OCI-LY1 (cell line): Measurements from ENCODE around the gene RORB.
A peak's percentile ranks its signal among the peaks of the same experiment; 100 is the strongest.

ENCODE experiments used
- H2AFZ ChIP-seq: fragments of 200-600 bp; sonication (generic), shearing (Covaris generic); 2 replicates; pipeline ENCODE4 v1.6.0; 2014; ENCODE audit warnings: antibody characterized with exemption, mild to moderate bottlenecking, low read length
- H3F3A ChIP-seq: fragments of 200-600 bp; sonication (generic), shearing (Covaris generic); 2 replicates; pipeline ENCODE4 v1.6.0; 2014; ENCODE audit warnings: mild to moderate bottlenecking, antibody characterized with exemption, low read length, moderate library complexity; ENCODE audit not compliant: insufficient read depth
- H3K27ac ChIP-seq: fragments of 200-600 bp; sonication (generic); 2 replicates; pipeline ENCODE4 v1.5.1; 2014; ENCODE audit warnings: low read length, mixed run types, mild to moderate bottlenecking, low read depth; ENCODE audit not compliant: poor library complexity, severe bottlenecking
- H3K27me3 ChIP-seq: fragments of 200-600 bp; sonication (generic); 2 replicates; pipeline ENCODE4 v1.6.0; 2014; ENCODE audit warnings: antibody characterized with exemption, mild to moderate bottlenecking, low read length, moderate library complexity; ENCODE audit not compliant: insufficient read depth
- H3K36me3 ChIP-seq: fragments of 200-600 bp; sonication (generic); 2 replicates; pipeline ENCODE4 v1.6.1; 2014; ENCODE audit warnings: mild to moderate bottlenecking, antibody characterized with exemption, low read length, moderate library complexity, mixed read lengths; ENCODE audit not compliant: insufficient read depth
- H3K4me1 ChIP-seq: fragments of 200-600 bp; sonication (generic); 2 replicates; pipeline ENCODE4 v1.5.1; 2014; ENCODE audit warnings: mild to moderate bottlenecking, low read length, moderate library complexity; ENCODE audit not compliant: insufficient read depth, severe bottlenecking
- H3K4me2 ChIP-seq: fragments of 200-600 bp; sonication (generic), shearing (Covaris generic); 2 replicates; pipeline ENCODE4 v1.6.1; 2014; ENCODE audit warnings: low read length
- H3K4me3 ChIP-seq: fragments of 200-600 bp; sonication (generic); 2 replicates; pipeline ENCODE4 v1.5.1; 2014; ENCODE audit warnings: low read length, low read depth, mild to moderate bottlenecking, mixed read lengths; ENCODE audit not compliant: poor library complexity, severe bottlenecking
- H3K79me2 ChIP-seq: fragments of 200-600 bp; shearing (Covaris generic); 2 replicates; pipeline ENCODE4 v1.6.1; 2016; ENCODE audit warnings: mixed run types, low read length, mixed read lengths; ENCODE audit not compliant: insufficient read depth
- H3K9ac ChIP-seq: fragments of 200-600 bp; sonication (generic), shearing (Covaris generic); 2 replicates; pipeline ENCODE4 v1.6.1; 2014; ENCODE audit warnings: mild to moderate bottlenecking, low read length, mixed read lengths
- H3K9me2 ChIP-seq: fragments of 200-600 bp; sonication (generic), shearing (Covaris generic); 2 replicates; pipeline ENCODE4 v1.6.1; 2014; ENCODE audit warnings: low read depth, mild to moderate bottlenecking, low read length, mixed read lengths
- H3K9me3 ChIP-seq: fragments of 200-600 bp; shearing (Covaris generic); 2 replicates; pipeline ENCODE4 v1.6.1; 2014; ENCODE audit warnings: low read length, mixed read lengths
- H4K20me1 ChIP-seq: fragments of 200-600 bp; sonication (generic), shearing (Covaris generic); 2 replicates; pipeline ENCODE4 v1.6.0; 2016; ENCODE audit warnings: mild to moderate bottlenecking, low read length; ENCODE audit not compliant: insufficient read depth
- CTCF ChIP-seq: fragments of 200-600 bp; sonication (generic), shearing (Covaris generic); IDR thresholded peaks from 2 replicates; pipeline ENCODE4 v1.5.1; 2017; ENCODE audit warnings: mild to moderate bottlenecking, antibody characterized with exemption, low read length, moderate library complexity, mixed read lengths
- EZH2 ChIP-seq: fragments of 200-600 bp; sonication (generic), shearing (Covaris generic); IDR thresholded peaks from 2 replicates; pipeline ENCODE4 v1.8.0; 2017; ENCODE audit warnings: borderline replicate concordance, mixed run types, mild to moderate bottlenecking, antibody characterized with exemption, low read length, moderate library complexity, mixed read lengths

RORB gene

DNA sequence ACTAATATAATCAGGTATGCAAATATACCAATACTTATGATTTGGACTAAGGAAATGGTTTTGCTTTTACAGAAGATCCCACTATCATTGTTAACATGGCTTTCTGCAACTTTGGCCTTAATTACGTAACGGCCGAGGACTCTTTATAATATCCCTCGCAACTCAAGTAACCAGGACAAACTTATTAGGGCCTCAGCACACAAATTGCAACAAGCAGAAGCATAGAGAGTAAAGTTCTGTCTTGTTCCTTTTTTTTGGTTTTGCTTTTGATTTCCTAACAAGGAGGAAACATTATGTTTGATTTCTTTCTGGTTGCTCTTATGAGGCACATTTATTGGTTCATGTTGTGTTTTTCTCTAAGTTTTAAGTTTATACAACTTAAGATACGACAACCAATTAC, 60.4 kb downstream of the RORB start:
- H3F3A ChIP-seq, result no peaks in the 10 kb centered on the region
- H3K4me1 ChIP-seq, result no peaks in the 10 kb centered on the region
- no peaks in the 10 kb centered on the region for H3K27me3 ChIP-seq
- no peak overlapping the region for H3K27ac ChIP-seq
- H3K4me2 ChIP-seq, result no peak overlapping the region
- no peaks in the 10 kb centered on the region for H3K36me3 ChIP-seq
- no peak for TF ChIP-seq CTCF
- H3K79me2 ChIP-seq, result no peaks in the 10 kb centered on the region
- no peak overlapping the region for H3K4me3 ChIP-seq
- no peaks in the 10 kb centered on the region for H3K9me3 ChIP-seq
- no peaks in the 10 kb centered on the region for H4K20me1 ChIP-seq
- H3K9me2 ChIP-seq, result no peaks in the 10 kb centered on the region
- H3K9ac ChIP-seq, result no peak overlapping the region
- no peak overlapping the region for H2AFZ ChIP-seq

- H2AFZ ChIP-seq, result no peak overlapping the region
- H4K20me1 ChIP-seq, result no peaks in the 10 kb centered on the region
- H3K36me3 ChIP-seq, result no peaks in the 10 kb centered on the region
- no peaks in the 10 kb centered on the region for H3K4me1 ChIP-seq
- no peak overlapping the region for H3K9ac ChIP-seq
- H3K4me2 ChIP-seq, result no peak overlapping the region
- no peak overlapping the region for H3K27ac ChIP-seq
- H3K9me3 ChIP-seq, result no peaks in the 10 kb centered on the region
- H3K27me3 ChIP-seq, result no peaks in the 10 kb centered on the region
- H3K4me3 ChIP-seq, result no peak overlapping the region
- H3F3A ChIP-seq, result no peaks in the 10 kb centered on the region
- H3K79me2 ChIP-seq, result no peaks in the 10 kb centered on the region
- TF ChIP-seq EZH2, result no peak
- TF ChIP-seq CTCF, result no peak
- no peaks in the 10 kb centered on the region for H3K9me2 ChIP-seq
Observed at GRCh38 chr9:74562611-74563010, 65.5 kb downstream of the RORB start.

DNA sequence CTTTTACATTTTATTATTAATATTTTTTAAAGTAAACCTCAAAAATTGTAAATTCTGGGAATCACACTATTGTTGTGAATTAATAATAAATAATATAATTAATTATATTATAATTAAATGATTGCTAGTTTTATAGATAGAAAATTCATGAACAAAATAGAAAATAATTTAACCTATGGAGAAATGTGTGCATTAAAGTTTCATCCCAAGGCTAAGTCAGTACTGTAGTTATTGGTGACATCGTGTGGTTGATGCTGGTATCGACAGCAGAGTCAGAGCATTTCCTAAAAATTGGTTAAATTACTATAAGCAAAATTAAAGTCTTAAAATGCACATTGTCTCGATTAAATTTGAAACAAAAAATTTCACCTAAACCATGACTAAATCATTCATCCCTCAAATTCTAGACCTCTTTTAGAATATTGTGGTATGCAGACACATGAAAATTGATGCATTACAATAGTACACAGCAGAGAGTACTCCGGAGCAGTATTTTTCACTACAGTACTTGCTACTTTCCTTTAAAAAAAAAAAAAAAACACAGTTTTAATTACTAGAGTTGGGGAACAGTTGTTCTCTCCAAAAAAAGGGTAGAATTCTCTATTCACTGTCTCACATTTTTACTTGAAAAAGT, 73.9 kb downstream of the RORB start:
- Histone ChIP-seq H3K9ac (no peak overlapping the region), H3F3A (no peaks in the 10 kb centered on the region), H3K4me2 (no peak overlapping the region), H3K9me2 (no peaks in the 10 kb centered on the region), H3K27me3 (peaks cover 5% of the 10 kb centered on the region; the same call in 1 of the 2 replicates), H3K4me3 (no peak overlapping the region), H3K36me3 (no peaks in the 10 kb centered on the region), H2AFZ (no peak overlapping the region), H3K9me3 (no peaks in the 10 kb centered on the region), H3K4me1 (no peaks in the 10 kb centered on the region), H4K20me1 (no peaks in the 10 kb centered on the region), H3K27ac (no peak overlapping the region), H3K79me2 (no peaks in the 10 kb centered on the region)
- TF ChIP-seq EZH2 (no peak), CTCF (peak; percentile 62)
